Activated T-helper 17 cell treated with anti-CD3 and anti-CD28 coated beads, Interleukin-2, amount 50 U/mL, for 72 hours (primary cell): Measurements from ENCODE around the gene CRYL1. TPM values are rescaled to one million over a fixed set of nuclear protein-coding genes. Genes with fewer than 3 reads are reported as not detected.

Source experiments
- ATAC-seq: fragments of 150-1000 bp; cut with Tn5 transposase; replicated peaks from 2 replicates; pipeline ENCODE4 v1.10.0; 2021; ENCODE audit warnings: mild to moderate bottlenecking, moderate library complexity
- H3K27ac Mint-ChIP-seq: one replicate; pipeline ENCODE4 v1.8.0; 2022; ENCODE audit warnings: mixed read lengths
- H3K27me3 Mint-ChIP-seq: one replicate; pipeline ENCODE4 v1.8.0; 2022; ENCODE audit warnings: mixed read lengths
- H3K36me3 Mint-ChIP-seq: one replicate; pipeline ENCODE4 v1.8.0; 2022; ENCODE audit warnings: low read depth, mild to moderate bottlenecking, mixed read lengths
- H3K4me1 Mint-ChIP-seq: one replicate; pipeline ENCODE4 v1.8.0; 2022; ENCODE audit warnings: mixed read lengths
- H3K4me3 Mint-ChIP-seq: one replicate; pipeline ENCODE4 v1.8.0; 2022; ENCODE audit warnings: mild to moderate bottlenecking, mixed read lengths
- H3K9me3 Mint-ChIP-seq: one replicate; pipeline ENCODE4 v1.8.0; 2022; ENCODE audit warnings: mixed read lengths
- total RNA-seq, 2 donors: library from RNA; stranded (reverse); gene quantifications; one replicate each; pipeline ENCODE4 v1.2.3, GENCODE V29; 2022

The CRYL1 gene
- 10 to 100 TPM in 1 of 2 donors, 1 to 10 TPM in 1; 8.0 to 12.8 TPM for total RNA-seq

DNA sequence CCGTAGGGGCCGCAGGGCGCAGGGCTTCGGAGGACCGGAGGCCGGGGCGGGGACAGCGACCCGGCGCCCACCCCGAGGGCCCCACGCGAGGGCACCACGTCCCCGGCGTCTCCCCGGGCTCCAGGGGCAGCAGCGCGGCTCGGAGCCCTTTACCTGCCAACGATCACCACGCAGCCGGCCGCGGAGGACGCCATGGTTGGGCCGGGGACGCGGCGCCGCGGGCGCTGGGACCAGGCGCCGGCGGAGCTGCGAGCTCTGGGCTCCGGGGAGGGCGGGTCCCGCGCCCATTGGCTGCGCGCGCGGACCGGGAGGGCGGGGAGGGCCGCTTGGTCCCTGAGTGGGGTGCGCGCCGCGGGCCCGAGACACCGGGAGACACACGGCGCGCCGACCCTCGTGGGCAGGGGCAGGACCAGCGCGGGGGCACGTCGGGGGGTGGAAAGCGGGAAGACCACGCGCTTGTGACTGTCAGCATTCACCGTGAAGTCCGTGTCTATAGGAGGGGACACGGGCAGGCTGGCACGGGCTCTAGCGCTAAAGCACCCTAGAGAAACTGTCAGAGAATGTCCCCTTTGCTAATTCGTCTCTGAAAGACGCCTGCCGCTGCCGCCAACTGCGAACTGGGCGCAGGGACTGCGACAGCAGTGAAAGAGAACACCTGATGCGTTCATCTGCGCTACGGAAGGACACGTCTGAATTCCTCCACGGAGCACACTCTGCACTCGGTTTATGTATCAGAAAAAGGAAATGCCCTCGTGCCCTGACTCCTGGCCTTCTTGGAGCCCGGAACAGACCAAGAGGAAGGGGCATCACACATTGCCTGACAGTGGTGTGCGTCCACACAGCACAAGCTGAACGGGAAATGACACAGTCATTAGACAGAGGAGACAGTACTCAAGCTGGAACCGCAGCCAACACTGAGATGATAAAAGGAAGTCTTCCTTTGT lies at the start of gene CRYL1:
Gene CRYL1 (minus strand): TSS at position 257 of the 944 bp plus-strand sequence. CDS start 63 bp downstream, at position 194.
- Mint-ChIP-seq H3K9me3 (no peaks in the 10 kb centered on the region), H3K27ac (peak within 1 kb of the TSS; percentile 87), H3K4me1 (peaks cover 18% of the 10 kb centered on the region), H3K36me3 (no peaks in the 10 kb centered on the region), H3K27me3 (no peaks in the 10 kb centered on the region), H3K4me3 (peak within 1 kb of the TSS; percentile 86)
- ATAC-seq: peak; percentile 88

DNA sequence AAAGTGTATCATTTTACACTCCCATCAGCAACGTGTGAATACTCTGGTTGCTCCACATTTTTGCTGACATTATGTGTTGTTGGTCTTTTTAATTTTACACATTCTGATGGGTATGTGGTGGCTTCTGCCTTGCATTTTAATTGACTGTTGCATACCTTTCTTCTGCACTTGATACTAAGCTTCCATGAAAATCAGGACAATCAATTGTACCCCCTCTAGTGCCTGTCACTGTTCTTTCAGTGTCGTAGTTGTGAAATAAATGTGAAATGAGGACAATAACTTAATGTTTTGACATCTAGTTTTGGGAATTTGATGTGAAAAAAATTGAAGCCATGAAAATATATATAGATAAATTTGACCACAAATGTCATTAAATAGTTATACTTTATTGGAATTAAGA lies 48.0 kb upstream of the CRYL1 start:
- no peaks in the 10 kb centered on the region for H3K4me1 Mint-ChIP-seq
- H3K4me3 Mint-ChIP-seq: no peak overlapping the region
- no peaks in the 10 kb centered on the region for H3K9me3 Mint-ChIP-seq
- H3K27me3 Mint-ChIP-seq: no peaks in the 10 kb centered on the region
- H3K36me3 Mint-ChIP-seq: peaks cover 18% of the 10 kb centered on the region
- no peak for ATAC-seq
- no peak overlapping the region for H3K27ac Mint-ChIP-seq

GRCh38 chr13:20573186-20573585 lies 47.5 kb upstream of the CRYL1 start:
- Mint-ChIP-seq H3K27ac (no peak overlapping the region), H3K4me3 (no peak overlapping the region)

GRCh38 chr13:20571676-20572075 lies 46.0 kb upstream of the CRYL1 start:
- Mint-ChIP-seq H3K27me3 (no peaks in the 10 kb centered on the region), H3K4me3 (no peak overlapping the region), H3K4me1 (no peaks in the 10 kb centered on the region), H3K27ac (no peak overlapping the region), H3K9me3 (no peaks in the 10 kb centered on the region), H3K36me3 (peaks cover 10% of the 10 kb centered on the region)
- no peak for ATAC-seq

More at GRCh38 chr13:20573186-20573585, 47.5 kb upstream of the CRYL1 start:
- no peaks in the 10 kb centered on the region for H3K4me1 Mint-ChIP-seq
- H3K27me3 Mint-ChIP-seq: no peaks in the 10 kb centered on the region
- H3K36me3 Mint-ChIP-seq: peaks cover 14% of the 10 kb centered on the region
- no peak for ATAC-seq
- no peaks in the 10 kb centered on the region for H3K9me3 Mint-ChIP-seq

DNA sequence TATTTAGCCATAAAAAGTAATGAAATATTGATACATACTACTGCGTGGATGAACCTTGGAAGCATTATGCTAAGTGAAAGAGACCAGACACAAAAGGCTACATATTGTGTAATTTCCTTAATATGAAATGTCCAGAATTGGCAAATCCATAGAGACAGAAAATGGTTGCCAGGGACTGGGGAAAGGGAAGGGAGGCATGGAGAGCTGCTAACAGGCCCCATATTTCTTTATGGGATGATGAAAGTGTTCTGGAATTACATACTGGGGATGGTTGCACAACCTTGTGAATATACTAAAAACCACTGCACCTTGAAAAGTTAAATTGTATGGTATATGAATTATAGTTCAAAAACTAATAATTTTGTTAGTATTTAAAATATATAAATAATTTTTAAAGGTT lies 44.9 kb upstream of the CRYL1 start:
- H3K9me3 Mint-ChIP-seq: no peaks in the 10 kb centered on the region
- no peak overlapping the region for H3K27ac Mint-ChIP-seq
- H3K4me3 Mint-ChIP-seq: no peak overlapping the region
- peaks cover 10% of the 10 kb centered on the region for H3K36me3 Mint-ChIP-seq
- no peaks in the 10 kb centered on the region for H3K4me1 Mint-ChIP-seq
- H3K27me3 Mint-ChIP-seq: no peaks in the 10 kb centered on the region
- no peak for ATAC-seq

GRCh38 chr13:20567881-20568528 lies 42.3 kb upstream of the CRYL1 start:
- H3K36me3 Mint-ChIP-seq: peaks cover 5% of the 10 kb centered on the region
- no peak for ATAC-seq
- H3K27ac Mint-ChIP-seq: peak overlapping the region; percentile 94
- no peaks in the 10 kb centered on the region for H3K9me3 Mint-ChIP-seq
- no peaks in the 10 kb centered on the region for H3K27me3 Mint-ChIP-seq
- peak overlapping the region; percentile 93 for H3K4me3 Mint-ChIP-seq
- H3K4me1 Mint-ChIP-seq: peaks cover 6% of the 10 kb centered on the region

DNA sequence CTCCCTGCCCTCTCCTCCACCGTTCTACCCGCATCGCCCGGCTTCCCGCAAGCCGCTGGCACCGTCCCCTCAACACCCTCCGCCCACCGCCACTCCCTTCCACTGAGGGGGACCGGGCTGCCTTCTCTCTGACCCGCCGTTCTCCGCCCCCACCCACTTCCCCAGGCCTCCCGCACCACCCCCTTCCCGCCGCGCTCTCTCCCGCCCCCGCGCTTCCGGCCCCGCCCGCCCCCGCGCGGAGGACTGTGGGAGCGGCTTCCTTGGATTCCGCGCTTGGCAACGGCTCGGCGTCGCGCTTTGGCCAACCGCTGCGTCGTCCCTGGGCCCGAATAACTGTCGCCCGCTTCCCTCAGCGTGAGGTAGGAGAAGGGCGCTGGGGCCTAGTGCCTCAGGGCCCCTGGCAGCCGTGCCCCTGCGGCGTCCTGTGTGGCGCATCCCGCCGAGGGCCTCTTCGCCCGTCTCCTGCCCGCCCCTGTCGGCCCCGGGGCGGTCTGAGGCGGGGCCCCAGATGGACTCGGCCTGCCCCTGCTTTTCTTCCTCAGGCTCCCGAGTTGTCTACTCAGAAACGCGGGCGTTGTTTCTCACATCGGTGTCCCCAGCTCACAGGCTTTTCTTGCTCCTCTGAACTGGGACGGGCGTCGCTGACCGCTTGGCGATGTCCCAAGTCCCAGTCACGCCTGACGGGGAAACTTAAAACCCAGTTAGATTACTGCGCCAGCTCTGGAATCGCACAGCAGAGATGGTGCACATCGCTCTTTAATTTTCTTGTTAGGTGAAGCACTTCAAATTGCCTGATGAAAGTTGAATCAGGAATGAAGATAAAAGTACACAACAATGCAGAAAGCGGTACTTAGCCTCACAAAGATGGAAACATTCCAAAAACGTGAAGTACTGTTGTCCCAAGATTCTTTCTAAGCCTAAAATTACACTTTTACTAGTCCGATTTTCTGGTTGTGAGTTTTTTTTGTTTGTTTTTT lies 41.5 kb upstream of the CRYL1 start, which contains the start of gene IFT88:
Gene IFT88 (plus strand): TSS at position 260 of the 977 bp plus-strand sequence. CDS start 7,229 bp downstream, outside the sequence.
- peak within 1 kb of the TSS; percentile 94 for H3K27ac Mint-ChIP-seq
- no peaks in the 10 kb centered on the region for H3K9me3 Mint-ChIP-seq
- ATAC-seq: peak; percentile 84
- H3K4me3 Mint-ChIP-seq: peak within 1 kb of the TSS; percentile 93
- H3K36me3 Mint-ChIP-seq: peaks cover 5% of the 10 kb centered on the region
- H3K27me3 Mint-ChIP-seq: no peaks in the 10 kb centered on the region
- peaks cover 6% of the 10 kb centered on the region for H3K4me1 Mint-ChIP-seq

GRCh38 chr13:20566468-20566897 lies 40.8 kb upstream of the CRYL1 start:
- peaks cover 6% of the 10 kb centered on the region for H3K4me1 Mint-ChIP-seq
- peaks cover 5% of the 10 kb centered on the region for H3K36me3 Mint-ChIP-seq
- no peaks in the 10 kb centered on the region for H3K9me3 Mint-ChIP-seq
- ATAC-seq: peak; percentile 34
- H3K27me3 Mint-ChIP-seq: no peaks in the 10 kb centered on the region
- peak overlapping the region; percentile 94 for H3K27ac Mint-ChIP-seq
- H3K4me3 Mint-ChIP-seq: peak overlapping the region; percentile 93

DNA sequence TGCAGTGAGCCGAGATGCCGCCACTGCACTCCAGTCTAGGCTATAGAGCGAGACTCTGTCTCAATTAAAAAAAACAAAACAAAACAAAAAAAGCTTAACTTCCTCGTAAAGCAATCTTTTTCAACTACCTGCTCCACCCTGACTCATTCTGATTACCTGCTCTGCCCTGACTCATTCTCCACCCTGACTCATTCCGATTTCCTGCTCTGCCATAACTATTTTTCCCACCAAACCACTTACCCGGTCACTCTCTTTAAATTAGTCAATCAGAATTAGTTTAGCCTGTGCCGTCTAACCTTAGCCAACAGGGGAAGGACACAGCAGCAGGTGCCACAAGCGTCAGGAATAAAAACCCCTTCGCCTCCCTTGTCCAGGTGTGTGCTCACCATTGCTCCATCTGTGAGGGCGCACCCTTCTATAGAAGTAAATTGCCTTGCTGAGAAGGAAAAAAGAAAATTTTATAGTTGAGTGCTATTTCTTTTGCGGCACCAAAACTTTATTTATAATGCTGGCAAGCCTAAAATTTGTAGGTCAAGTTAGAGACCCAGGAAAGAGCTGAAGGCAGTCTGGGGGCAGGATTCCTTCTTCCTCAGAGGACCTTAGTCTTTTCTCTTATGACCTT lies 39.6 kb upstream of the CRYL1 start:
- Mint-ChIP-seq H3K4me3 (peak overlapping the region; percentile 93), H3K4me1 (peaks cover 6% of the 10 kb centered on the region), H3K36me3 (peaks cover 5% of the 10 kb centered on the region), H3K27ac (peak overlapping the region; percentile 37), H3K27me3 (no peaks in the 10 kb centered on the region), H3K9me3 (no peaks in the 10 kb centered on the region)
- ATAC-seq: peak; percentile 20

GRCh38 chr13:20561741-20562140 lies 36.1 kb upstream of the CRYL1 start:
- H3K9me3 Mint-ChIP-seq: no peaks in the 10 kb centered on the region
- H3K36me3 Mint-ChIP-seq: no peaks in the 10 kb centered on the region
- H3K27me3 Mint-ChIP-seq: no peaks in the 10 kb centered on the region
- H3K4me3 Mint-ChIP-seq: no peak overlapping the region
- H3K27ac Mint-ChIP-seq: no peak overlapping the region
- peaks cover 6% of the 10 kb centered on the region for H3K4me1 Mint-ChIP-seq
- ATAC-seq: no peak

- ATAC-seq: peak; percentile 74
These were observed 34.2 kb upstream of the CRYL1 start for GRCh38 chr13:20559659-20560356.

GRCh38 chr13:20558982-20559381 lies 33.3 kb upstream of the CRYL1 start:
- Mint-ChIP-seq H3K27me3 (no peaks in the 10 kb centered on the region), H3K27ac (no peak overlapping the region), H3K36me3 (no peaks in the 10 kb centered on the region), H3K9me3 (no peaks in the 10 kb centered on the region), H3K4me3 (no peak overlapping the region), H3K4me1 (no peaks in the 10 kb centered on the region)
- no peak for ATAC-seq

More at GRCh38 chr13:20559659-20560356, 34.2 kb upstream of the CRYL1 start:
- H3K4me3 Mint-ChIP-seq: no peak overlapping the region
- no peaks in the 10 kb centered on the region for H3K9me3 Mint-ChIP-seq
- no peaks in the 10 kb centered on the region for H3K36me3 Mint-ChIP-seq
- H3K4me1 Mint-ChIP-seq: no peaks in the 10 kb centered on the region
- no peak overlapping the region for H3K27ac Mint-ChIP-seq
- no peaks in the 10 kb centered on the region for H3K27me3 Mint-ChIP-seq

- ATAC-seq: no peak
- Mint-ChIP-seq H3K27ac (no peak overlapping the region), H3K4me1 (no peaks in the 10 kb centered on the region)
These were observed 27.7 kb upstream of the CRYL1 start for GRCh38 chr13:20553311-20553710.

More at GRCh38 chr13:20553311-20553710, 27.7 kb upstream of the CRYL1 start:
- Mint-ChIP-seq H3K36me3 (no peaks in the 10 kb centered on the region), H3K4me3 (no peak overlapping the region), H3K9me3 (no peaks in the 10 kb centered on the region), H3K27me3 (no peaks in the 10 kb centered on the region)
